ENCODE measurements around the gene HSP90B1. TPM values are rescaled to one million over a fixed set of nuclear protein-coding genes. Genes with fewer than 3 reads are reported as not detected.

Gene HSP90B1
- total and polyA plus RNA-seq, 2 of the 13 experiments (the other 11 are each of a cell fraction or from before 2014, with no cell fraction given) = 800 to 954 TPM

- peak; percentile 52 for TF ChIP-seq ZNF18 (CRISPR knock-in tag; IDR thresholded peaks at IDR 0.05; ENCODE audit: insufficient replicate concordance)
- TF ChIP-seq YY1 (IDR thresholded peaks at IDR 0.05; ENCODE audit: insufficient read depth, insufficient replicate concordance, low read depth, low read length) = no peak
- TF ChIP-seq ZNF224 (CRISPR knock-in tag; IDR thresholded peaks at IDR 0.05) = no peak
- peak; percentile 73; the same call in 1 of the 2 replicates for TF ChIP-seq MXD3 (CRISPR knock-in tag; IDR thresholded peaks at IDR 0.05)
- TF ChIP-seq NCOA2 (CRISPR knock-in tag; IDR thresholded peaks at IDR 0.05) = no peak
- TF ChIP-seq KLF16 (CRISPR knock-in tag; IDR thresholded peaks at IDR 0.05) = peak in 1 of 2 experiments; percentile 83; a peak in 2 of 4 replicates
- no peak for TF ChIP-seq ZFP1 (CRISPR knock-in tag; IDR thresholded peaks at IDR 0.05)
- TF ChIP-seq PCBP1 (IDR thresholded peaks at IDR 0.05; ENCODE audit: borderline replicate concordance, low read depth, low read length) = peak; percentile 90; the same call in 1 of the 2 replicates
- TF ChIP-seq TGIF2 (CRISPR knock-in tag; IDR thresholded peaks at IDR 0.05) = 0 out of 2 replicates have a peak, but pooled peaks have one; percentile 34
- 0 out of 2 replicates have a peak, but pooled peaks have one; percentile 24 for TF ChIP-seq NCOR1 (IDR thresholded peaks at IDR 0.05; ENCODE audit: borderline replicate concordance, low read length)
- TF ChIP-seq CERS6 (CRISPR knock-in tag; IDR thresholded peaks at IDR 0.05) = no peak
- no peak for TF ChIP-seq ZNF10 (CRISPR knock-in tag; IDR thresholded peaks at IDR 0.05; ENCODE audit: borderline replicate concordance, low read depth)
- TF ChIP-seq ZNF607 (CRISPR knock-in tag; IDR thresholded peaks at IDR 0.05; ENCODE audit: borderline replicate concordance) = peak; percentile 71
- TF ChIP-seq EHMT2 (IDR thresholded peaks at IDR 0.05; ENCODE audit: borderline replicate concordance, low read depth, low read length) = no peak; the same call in 1 of the 2 replicates
- TF ChIP-seq ZNF431 (CRISPR knock-in tag; IDR thresholded peaks at IDR 0.05; ENCODE audit: borderline replicate concordance, low read depth) = peak; percentile 29; the same call in 1 of the 2 replicates
- no peak for TF ChIP-seq EZH2 (conservative IDR thresholded peaks at IDR 0.05; ENCODE audit: low read depth, low read length)
- TF ChIP-seq ARNT (IDR thresholded peaks at IDR 0.05) = no peak
- no peak for TF ChIP-seq ZNF383 (CRISPR knock-in tag; IDR thresholded peaks at IDR 0.05; ENCODE audit: borderline replicate concordance)
- peak; percentile 68; the same call in 1 of the 2 replicates for TF ChIP-seq BRD4 (CRISPR knock-in tag; IDR thresholded peaks at IDR 0.05)
- no peak for TF ChIP-seq TCF7L2 (IDR thresholded peaks at IDR 0.05; ENCODE audit: low read depth, low read length)
- peak; percentile 94 for TF ChIP-seq PATZ1 (CRISPR knock-in tag; IDR thresholded peaks at IDR 0.05)
- TF ChIP-seq ZSCAN22 (CRISPR knock-in tag; IDR thresholded peaks at IDR 0.05) = no peak
- peak; percentile 60; the same call in 1 of the 2 replicates for TF ChIP-seq CREBL2 (CRISPR knock-in tag; IDR thresholded peaks at IDR 0.05; ENCODE audit: borderline replicate concordance)
- peak; percentile 54; the same call in 1 of the 2 replicates for TF ChIP-seq KMT2A (CRISPR knock-in tag; IDR thresholded peaks at IDR 0.05)
- TF ChIP-seq NR2C2 (CRISPR knock-in tag; IDR thresholded peaks at IDR 0.05; ENCODE audit: borderline replicate concordance) = peak; percentile 99
Observed at GRCh38 chr12:103930034-103930786, at the start of gene HSP90B1 (continued).
